Measurements from ENCODE around the gene SUMO3. TPM values are rescaled to one million over a fixed set of nuclear protein-coding genes. Genes with fewer than 3 reads are reported as not detected.

SUMO3 gene
- total and polyA plus RNA-seq, 2 of the 8 experiments (the other 6 are each of a cell fraction or from before 2014, with no cell fraction given) = 96.8 to 101 TPM

DNA sequence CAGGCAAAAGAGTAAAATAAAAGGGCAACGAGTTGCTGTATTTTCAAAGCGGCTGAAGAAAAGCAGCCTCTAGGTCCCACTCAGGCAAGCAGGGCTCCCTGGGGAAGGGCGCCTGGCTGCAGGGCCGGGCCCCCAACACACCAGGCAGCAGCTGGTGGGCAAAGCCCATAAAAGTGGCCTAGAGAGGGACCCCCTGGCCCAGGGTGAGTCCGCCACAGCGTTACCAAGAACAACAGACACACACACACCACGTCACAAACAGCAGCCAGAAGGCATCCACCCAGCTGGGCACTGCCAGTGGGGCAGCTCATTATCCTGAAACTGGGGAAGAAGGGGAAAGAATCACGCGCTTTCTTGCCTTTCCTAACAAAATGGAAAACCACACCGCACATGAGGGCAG lies 4.7 kb downstream of the SUMO3 start:
- H3K18ac ChIP-seq (ENCODE audit: extremely low read depth, low read length) = no peak overlapping the region
- POLR2A ChIA-PET (ENCODE audit: partially characterized antibody) = interaction anchor here (4.4 kb wide), 1 partner anchor 11 kb away, joined by 72 read pairs; the partner anchor contains the start of gene UBE2G2
- H3K79me2 ChIP-seq (ENCODE audit: control insufficient read depth in 1 of 2, insufficient read depth in 2 of 2, low read length in 2 of 2) = peaks cover 10 to 63% of the 10 kb centered on the region in 2 experiments
- no peak for TF ChIP-seq SP4 (IDR thresholded peaks at IDR 0.05; ENCODE audit: low read length)
- TF ChIP-seq BRCA1 (IDR thresholded peaks at IDR 0.05; ENCODE audit: low read depth, low read length) = no peak
- TF ChIP-seq SP2 (IDR thresholded peaks at IDR 0.05; ENCODE audit: low read length) = no peak
- TF ChIP-seq SAP30 (IDR thresholded peaks at IDR 0.05; ENCODE audit: insufficient read depth, insufficient replicate concordance, low read length) = no peak
- no peak for TF ChIP-seq TEAD4 (IDR thresholded peaks at IDR 0.05; ENCODE audit: low read depth, low read length)
- no peak for TF ChIP-seq EGR1 (IDR thresholded peaks at IDR 0.05; ENCODE audit: borderline replicate concordance, low read depth, low read length)
- TF ChIP-seq FOSL1 (IDR thresholded peaks at IDR 0.05; ENCODE audit: insufficient read depth, low read depth, low read length) = no peak
- no peak for TF ChIP-seq SIRT6 (IDR thresholded peaks at IDR 0.05; ENCODE audit: low read length)
- peaks cover 0 to 15% (median 5%) of the 10 kb centered on the region in 4 experiments; a peak in 4 of 7 replicates for H3K4me1 ChIP-seq (replicated peaks in 1 of 4; ENCODE audit: control insufficient read depth in 3 of 4, insufficient read depth in 4 of 4, low read length in 3 of 4)
- no peak overlapping the region for H2BK20ac ChIP-seq (ENCODE audit: low read length)
- no peak overlapping the region for H3K4ac ChIP-seq (replicated peaks; ENCODE audit: insufficient read length, low read depth, low read length)
- no peak overlapping the region for H4K91ac ChIP-seq (replicated peaks; ENCODE audit: insufficient read length, low read length)
- DNase-seq (ENCODE audit: low read depth in 1 of 2, low spot score in 2 of 2) = no peak
- no peaks in the 10 kb centered on the region for H3K27me3 ChIP-seq (replicated peaks in 1 of 4; ENCODE audit: control insufficient read depth in 3 of 4, extremely low read depth in 1 of 4, insufficient read depth in 3 of 4, low read length in 3 of 4)
- no peak overlapping the region for H4K5ac ChIP-seq (ENCODE audit: insufficient read length, low read depth, low read length)
- H2AFZ ChIP-seq (ENCODE audit: low read length) = no peak overlapping the region
- no peak overlapping the region for H3K9ac ChIP-seq (replicated peaks in 1 of 4; ENCODE audit: extremely low read depth in 1 of 4, low read depth in 3 of 4, low read length in 3 of 4)
- no peak overlapping the region for H2AK5ac ChIP-seq (ENCODE audit: low read depth, low read length)
- no peak overlapping the region for H2BK5ac ChIP-seq (ENCODE audit: low read depth, low read length)
- no peak for FAIRE-seq
- H3K56ac ChIP-seq (replicated peaks; ENCODE audit: insufficient read length, low read depth, low read length) = no peak overlapping the region
- no peak overlapping the region for H3K27ac ChIP-seq (ENCODE audit: low read depth, low read length)
- H3K14ac ChIP-seq (ENCODE audit: insufficient read length) = no peak overlapping the region
- no peak overlapping the region for H2BK12ac ChIP-seq (ENCODE audit: low read depth, low read length)
- H3K23ac ChIP-seq (ENCODE audit: insufficient read length) = no peak overlapping the region
- WGBS, 2 experiments (ENCODE audit: extremely low coverage in 1 of 2, insufficient coverage in 1 of 2, insufficient read length in 1 of 2, insufficient replicate concordance in 2 of 2, low coverage in 1 of 2, low lambda C conversion rate in 2 of 2, missing lambda C conversion rate in 1 of 2) = 89% methylated on average over 10 of the region's 10 CpGs; no CpG with 5 or more reads in 1 of the 2 experiments
- H3K4me3 ChIP-seq (ENCODE audit: extremely low read depth in 1 of 4, insufficient read depth in 2 of 4, low read depth in 3 of 4, low read length in 4 of 4) = no peak overlapping the region
- CTCF ChIA-PET (ENCODE audit: partially characterized antibody) = interaction anchor here (0.7 to 1.3 kb wide), 8 partner anchors 10 to 114 kb away, joined by 3 to 6 read pairs (median 3); no protein-coding TSS in a partner anchor
- no peak overlapping the region for H2BK15ac ChIP-seq (ENCODE audit: low read length)
- H3K23me2 ChIP-seq (ENCODE audit: low read depth, low read length) = peaks cover 9% of the 10 kb centered on the region; the same call in 1 of the 2 replicates
- no peak overlapping the region for H3K4me2 ChIP-seq (ENCODE audit: insufficient read depth in 1 of 2, low read depth in 2 of 2, low read length in 2 of 2)
- H4K20me1 ChIP-seq (replicated peaks in 1 of 2; ENCODE audit: control insufficient read depth in 1 of 2, insufficient read depth in 2 of 2, low read length in 2 of 2) = peaks cover 11 to 30% of the 10 kb centered on the region in 2 experiments
- peaks cover 20% of the 10 kb centered on the region for H3K79me1 ChIP-seq (ENCODE audit: low read depth, low read length)
- H4K8ac ChIP-seq (ENCODE audit: extremely low read depth, insufficient read depth, low read length) = no peak overlapping the region; the same call in 1 of the 2 replicates
- H3K9me3 ChIP-seq (ENCODE audit: insufficient read depth in 2 of 2, low read depth in 1 of 2, low read length in 1 of 2) = no peaks in the 10 kb centered on the region
- peaks cover 0 to 6% (median 4%) of the 10 kb centered on the region in 4 experiments; a peak in 6 of 8 replicates for H3K36me3 ChIP-seq (ENCODE audit: control insufficient read depth in 2 of 4, insufficient read depth in 4 of 4, low read length in 3 of 4)
- H2BK120ac ChIP-seq (replicated peaks; ENCODE audit: low read depth, low read length) = no peak overlapping the region
